WTC11 (cell line): Measurements from ENCODE around the gene ZNF521. TPM values are rescaled to one million over a fixed set of nuclear protein-coding genes. Genes with fewer than 3 reads are reported as not detected.
A peak's percentile ranks its signal among the peaks of the same experiment; 100 is the strongest.

Source experiments
- ATAC-seq: fragments of 200-7000 bp; cut with Tn5 transposase; 2 replicates; pipeline ENCODE4 v1.10.0; 2021; ENCODE audit warnings: mild to moderate bottlenecking, moderate library complexity
- CTCF ChIA-PET: fragments of 300-600 bp; sonication (Branson Sonifier 250); formaldehyde crosslinking; loops from one replicate; lab custom pipeline; 2021; ENCODE audit warnings: antibody characterized with exemption; lab: Charles Lee
- POLR2A ChIA-PET: fragments of 350-600 bp; sonication (Branson Sonifier 250); formaldehyde crosslinking; loops from one replicate; lab custom pipeline; 2021; ENCODE audit warnings: antibody characterized with exemption; lab: Charles Lee
- DNase-seq: peaks from one replicate; pipeline ENCODE4 v3.0.0; 2021; ENCODE audit warnings: low spot score
- H3K27ac Mint-ChIP-seq: 2 replicates; pipeline ENCODE4 v1.8.0; 2021; ENCODE audit warnings: mixed read lengths
- H3K27me3 Mint-ChIP-seq: 2 replicates; pipeline ENCODE4 v1.8.0; 2021; ENCODE audit warnings: low read depth, mild to moderate bottlenecking, moderate library complexity, mixed read lengths
- H3K36me3 Mint-ChIP-seq: 2 replicates; pipeline ENCODE4 v1.8.0; 2021; ENCODE audit warnings: mixed read lengths
- H3K4me1 Mint-ChIP-seq: 2 replicates; pipeline ENCODE4 v1.8.0; 2022; ENCODE audit warnings: mixed read lengths
- H3K4me3 Mint-ChIP-seq: 2 replicates; pipeline ENCODE4 v1.8.0; 2021; ENCODE audit warnings: mild to moderate bottlenecking, moderate library complexity, mixed read lengths
- H3K9me3 Mint-ChIP-seq: 2 replicates; pipeline ENCODE4 v1.8.0; 2021; ENCODE audit warnings: mixed read lengths
- GRHL2 ChIP-seq: fragments of 250-450 bp; sonication (Bioruptor Pico); IDR thresholded peaks from 2 replicates; pipeline ENCODE4 v1.8.0; 2022; ENCODE audit warnings: mild to moderate bottlenecking, moderate library complexity; ENCODE audit not compliant: insufficient replicate concordance, severe bottlenecking
- TCF7 ChIP-seq: sonication (generic); formaldehyde crosslinking; IDR thresholded peaks from 2 replicates; pipeline ENCODE4 v1.8.0; 2022; ENCODE audit warnings: mild to moderate bottlenecking, low read depth, missing genetic modification reagents, moderate library complexity
- ZNF396 ChIP-seq: fragments of 250-450 bp; sonication (Bioruptor Pico); IDR thresholded peaks from 2 replicates; pipeline ENCODE4 v1.8.0; 2021; ENCODE audit warnings: mild to moderate bottlenecking, moderate library complexity, borderline replicate concordance
- ZNF416 ChIP-seq: fragments of 250-450 bp; sonication (Bioruptor Pico); IDR thresholded peaks from 2 replicates; pipeline ENCODE4 v1.9.0; 2021; ENCODE audit warnings: mild to moderate bottlenecking, inconsistent platforms
- ZNF671 ChIP-seq: fragments of 250-450 bp; sonication (Bioruptor Pico); IDR thresholded peaks from 2 replicates; pipeline ENCODE4 v1.8.0; 2021; ENCODE audit warnings: mild to moderate bottlenecking
- total RNA-seq: library from RNA; stranded (reverse); gene quantifications from 3 replicates; pipeline ENCODE4 v1.2.3, GENCODE V29; 2021
- TF ChIP-seq, protein P1 (sequence below): sonication (generic); formaldehyde crosslinking; IDR thresholded peaks from 2 replicates; pipeline ENCODE4 v1.8.0; 2022; ENCODE audit warnings: missing genetic modification reagents
- TF ChIP-seq, protein P2 (sequence below): sonication (generic); formaldehyde crosslinking; IDR thresholded peaks from 2 replicates; pipeline ENCODE4 v1.8.1; 2023; ENCODE audit warnings: mild to moderate bottlenecking, missing genetic modification reagents, moderate library complexity
- TF ChIP-seq, protein P3 (sequence below): sonication (generic); formaldehyde crosslinking; IDR thresholded peaks from 2 replicates; pipeline ENCODE4 v1.8.0; 2023; ENCODE audit warnings: mild to moderate bottlenecking, missing genetic modification reagents
- TF ChIP-seq, protein P4 (sequence below): fragments of 250-450 bp; sonication (Bioruptor Pico); IDR thresholded peaks from 2 replicates; pipeline ENCODE4 v1.9.0; 2021; ENCODE audit warnings: mild to moderate bottlenecking, borderline replicate concordance
- TF ChIP-seq, protein P5 (sequence below): sonication (generic); formaldehyde crosslinking; IDR thresholded peaks from 2 replicates; pipeline ENCODE4 v1.8.1; 2023; ENCODE audit warnings: mild to moderate bottlenecking, moderate library complexity, missing genetic modification reagents

Gene ZNF521
- total RNA-seq, 1 experiment from 2014 or later: 15.3 TPM

DNA sequence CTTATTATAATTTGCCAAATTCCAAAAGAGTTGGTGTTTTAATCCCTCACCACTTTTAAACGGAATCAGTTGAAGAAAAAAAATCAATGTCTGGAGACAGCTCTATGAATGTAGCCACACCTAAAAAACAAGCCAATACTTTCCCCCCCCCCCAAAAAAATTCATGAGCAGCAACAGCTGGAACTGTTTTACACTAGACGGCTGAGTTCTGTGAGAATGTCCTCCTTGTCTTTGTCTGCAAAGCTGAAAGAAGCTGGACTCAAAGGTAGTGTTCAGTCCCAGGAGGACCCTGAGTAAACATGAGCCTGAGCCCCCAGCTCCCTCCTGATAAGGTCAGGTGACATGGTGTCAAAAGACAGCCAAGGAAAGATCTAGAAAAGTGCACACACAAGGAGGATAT is 68.2 kb downstream of the ZNF521 start (continued):
- TF ChIP-seq, protein P1, sequence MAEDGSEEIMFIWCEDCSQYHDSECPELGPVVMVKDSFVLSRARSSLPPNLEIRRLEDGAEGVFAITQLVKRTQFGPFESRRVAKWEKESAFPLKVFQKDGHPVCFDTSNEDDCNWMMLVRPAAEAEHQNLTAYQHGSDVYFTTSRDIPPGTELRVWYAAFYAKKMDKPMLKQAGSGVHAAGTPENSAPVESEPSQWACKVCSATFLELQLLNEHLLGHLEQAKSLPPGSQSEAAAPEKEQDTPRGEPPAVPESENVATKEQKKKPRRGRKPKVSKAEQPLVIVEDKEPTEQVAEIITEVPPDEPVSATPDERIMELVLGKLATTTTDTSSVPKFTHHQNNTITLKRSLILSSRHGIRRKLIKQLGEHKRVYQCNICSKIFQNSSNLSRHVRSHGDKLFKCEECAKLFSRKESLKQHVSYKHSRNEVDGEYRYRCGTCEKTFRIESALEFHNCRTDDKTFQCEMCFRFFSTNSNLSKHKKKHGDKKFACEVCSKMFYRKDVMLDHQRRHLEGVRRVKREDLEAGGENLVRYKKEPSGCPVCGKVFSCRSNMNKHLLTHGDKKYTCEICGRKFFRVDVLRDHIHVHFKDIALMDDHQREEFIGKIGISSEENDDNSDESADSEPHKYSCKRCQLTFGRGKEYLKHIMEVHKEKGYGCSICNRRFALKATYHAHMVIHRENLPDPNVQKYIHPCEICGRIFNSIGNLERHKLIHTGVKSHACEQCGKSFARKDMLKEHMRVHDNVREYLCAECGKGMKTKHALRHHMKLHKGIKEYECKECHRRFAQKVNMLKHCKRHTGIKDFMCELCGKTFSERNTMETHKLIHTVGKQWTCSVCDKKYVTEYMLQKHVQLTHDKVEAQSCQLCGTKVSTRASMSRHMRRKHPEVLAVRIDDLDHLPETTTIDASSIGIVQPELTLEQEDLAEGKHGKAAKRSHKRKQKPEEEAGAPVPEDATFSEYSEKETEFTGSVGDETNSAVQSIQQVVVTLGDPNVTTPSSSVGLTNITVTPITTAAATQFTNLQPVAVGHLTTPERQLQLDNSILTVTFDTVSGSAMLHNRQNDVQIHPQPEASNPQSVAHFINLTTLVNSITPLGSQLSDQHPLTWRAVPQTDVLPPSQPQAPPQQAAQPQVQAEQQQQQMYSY (CRISPR knock-in tag): no peak

DNA sequence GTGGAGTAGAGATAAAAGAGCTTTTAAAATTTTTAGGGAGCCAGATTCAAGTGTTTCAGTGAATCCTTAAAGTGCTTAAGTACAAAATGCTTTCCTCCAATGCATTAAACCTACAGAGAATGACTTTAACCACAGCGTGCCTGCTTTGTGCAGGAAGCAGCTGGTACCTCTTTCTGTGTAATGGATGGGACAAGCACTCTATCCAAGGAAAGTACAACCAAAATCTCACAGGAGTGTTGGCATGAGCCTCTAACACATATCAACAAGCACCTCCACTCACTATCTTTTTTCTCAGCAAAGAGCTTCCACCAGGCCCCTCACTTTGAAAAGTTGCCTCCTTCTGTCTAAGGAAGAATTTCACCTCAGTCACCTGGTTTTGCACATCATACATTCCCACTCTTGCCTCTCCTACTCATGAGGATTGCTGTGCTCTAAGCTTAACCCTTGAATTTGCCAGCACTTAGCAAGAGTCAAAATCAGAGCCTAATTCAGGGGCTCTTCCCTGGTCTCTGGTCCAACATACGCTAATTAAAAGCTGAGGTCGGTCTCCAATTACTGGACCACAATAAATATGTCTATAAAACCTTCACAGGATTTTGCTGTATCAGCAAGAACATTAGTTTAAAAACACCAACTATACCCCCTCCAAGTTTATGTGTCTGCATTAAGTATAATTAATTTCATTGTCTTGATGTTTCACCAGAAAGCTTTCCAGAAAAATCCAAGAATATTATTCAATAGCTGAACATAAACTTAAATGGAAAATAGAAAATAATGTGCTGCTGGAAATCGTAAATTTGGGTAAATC is 68.9 kb downstream of the ZNF521 start:
- H3K36me3 Mint-ChIP-seq: no peaks in the 10 kb centered on the region
- CTCF ChIA-PET: interaction anchor here (1.0 kb wide), 1 partner anchor 27 kb away, joined by 3 read pairs; no protein-coding TSS in a partner anchor
- H3K9me3 Mint-ChIP-seq: no peaks in the 10 kb centered on the region
- no peak; the same call in 1 of the 2 replicates for ATAC-seq
- H3K4me3 Mint-ChIP-seq: no peak overlapping the region
- H3K4me1 Mint-ChIP-seq: peaks cover 10% of the 10 kb centered on the region
- TF ChIP-seq ZNF396 (CRISPR knock-in tag) (no peak), GRHL2 (no peak), TCF7 (CRISPR knock-in tag) (no peak), ZNF416 (CRISPR knock-in tag) (no peak)
- TF ChIP-seq, protein P2, sequence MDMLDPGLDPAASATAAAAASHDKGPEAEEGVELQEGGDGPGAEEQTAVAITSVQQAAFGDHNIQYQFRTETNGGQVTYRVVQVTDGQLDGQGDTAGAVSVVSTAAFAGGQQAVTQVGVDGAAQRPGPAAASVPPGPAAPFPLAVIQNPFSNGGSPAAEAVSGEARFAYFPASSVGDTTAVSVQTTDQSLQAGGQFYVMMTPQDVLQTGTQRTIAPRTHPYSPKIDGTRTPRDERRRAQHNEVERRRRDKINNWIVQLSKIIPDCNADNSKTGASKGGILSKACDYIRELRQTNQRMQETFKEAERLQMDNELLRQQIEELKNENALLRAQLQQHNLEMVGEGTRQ (CRISPR knock-in tag): no peak
- TF ChIP-seq, protein P3, sequence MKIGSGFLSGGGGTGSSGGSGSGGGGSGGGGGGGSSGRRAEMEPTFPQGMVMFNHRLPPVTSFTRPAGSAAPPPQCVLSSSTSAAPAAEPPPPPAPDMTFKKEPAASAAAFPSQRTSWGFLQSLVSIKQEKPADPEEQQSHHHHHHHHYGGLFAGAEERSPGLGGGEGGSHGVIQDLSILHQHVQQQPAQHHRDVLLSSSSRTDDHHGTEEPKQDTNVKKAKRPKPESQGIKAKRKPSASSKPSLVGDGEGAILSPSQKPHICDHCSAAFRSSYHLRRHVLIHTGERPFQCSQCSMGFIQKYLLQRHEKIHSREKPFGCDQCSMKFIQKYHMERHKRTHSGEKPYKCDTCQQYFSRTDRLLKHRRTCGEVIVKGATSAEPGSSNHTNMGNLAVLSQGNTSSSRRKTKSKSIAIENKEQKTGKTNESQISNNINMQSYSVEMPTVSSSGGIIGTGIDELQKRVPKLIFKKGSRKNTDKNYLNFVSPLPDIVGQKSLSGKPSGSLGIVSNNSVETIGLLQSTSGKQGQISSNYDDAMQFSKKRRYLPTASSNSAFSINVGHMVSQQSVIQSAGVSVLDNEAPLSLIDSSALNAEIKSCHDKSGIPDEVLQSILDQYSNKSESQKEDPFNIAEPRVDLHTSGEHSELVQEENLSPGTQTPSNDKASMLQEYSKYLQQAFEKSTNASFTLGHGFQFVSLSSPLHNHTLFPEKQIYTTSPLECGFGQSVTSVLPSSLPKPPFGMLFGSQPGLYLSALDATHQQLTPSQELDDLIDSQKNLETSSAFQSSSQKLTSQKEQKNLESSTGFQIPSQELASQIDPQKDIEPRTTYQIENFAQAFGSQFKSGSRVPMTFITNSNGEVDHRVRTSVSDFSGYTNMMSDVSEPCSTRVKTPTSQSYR (CRISPR knock-in tag): no peak
- TF ChIP-seq, protein P4, sequence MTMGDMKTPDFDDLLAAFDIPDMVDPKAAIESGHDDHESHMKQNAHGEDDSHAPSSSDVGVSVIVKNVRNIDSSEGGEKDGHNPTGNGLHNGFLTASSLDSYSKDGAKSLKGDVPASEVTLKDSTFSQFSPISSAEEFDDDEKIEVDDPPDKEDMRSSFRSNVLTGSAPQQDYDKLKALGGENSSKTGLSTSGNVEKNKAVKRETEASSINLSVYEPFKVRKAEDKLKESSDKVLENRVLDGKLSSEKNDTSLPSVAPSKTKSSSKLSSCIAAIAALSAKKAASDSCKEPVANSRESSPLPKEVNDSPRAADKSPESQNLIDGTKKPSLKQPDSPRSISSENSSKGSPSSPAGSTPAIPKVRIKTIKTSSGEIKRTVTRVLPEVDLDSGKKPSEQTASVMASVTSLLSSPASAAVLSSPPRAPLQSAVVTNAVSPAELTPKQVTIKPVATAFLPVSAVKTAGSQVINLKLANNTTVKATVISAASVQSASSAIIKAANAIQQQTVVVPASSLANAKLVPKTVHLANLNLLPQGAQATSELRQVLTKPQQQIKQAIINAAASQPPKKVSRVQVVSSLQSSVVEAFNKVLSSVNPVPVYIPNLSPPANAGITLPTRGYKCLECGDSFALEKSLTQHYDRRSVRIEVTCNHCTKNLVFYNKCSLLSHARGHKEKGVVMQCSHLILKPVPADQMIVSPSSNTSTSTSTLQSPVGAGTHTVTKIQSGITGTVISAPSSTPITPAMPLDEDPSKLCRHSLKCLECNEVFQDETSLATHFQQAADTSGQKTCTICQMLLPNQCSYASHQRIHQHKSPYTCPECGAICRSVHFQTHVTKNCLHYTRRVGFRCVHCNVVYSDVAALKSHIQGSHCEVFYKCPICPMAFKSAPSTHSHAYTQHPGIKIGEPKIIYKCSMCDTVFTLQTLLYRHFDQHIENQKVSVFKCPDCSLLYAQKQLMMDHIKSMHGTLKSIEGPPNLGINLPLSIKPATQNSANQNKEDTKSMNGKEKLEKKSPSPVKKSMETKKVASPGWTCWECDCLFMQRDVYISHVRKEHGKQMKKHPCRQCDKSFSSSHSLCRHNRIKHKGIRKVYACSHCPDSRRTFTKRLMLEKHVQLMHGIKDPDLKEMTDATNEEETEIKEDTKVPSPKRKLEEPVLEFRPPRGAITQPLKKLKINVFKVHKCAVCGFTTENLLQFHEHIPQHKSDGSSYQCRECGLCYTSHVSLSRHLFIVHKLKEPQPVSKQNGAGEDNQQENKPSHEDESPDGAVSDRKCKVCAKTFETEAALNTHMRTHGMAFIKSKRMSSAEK (CRISPR knock-in tag): no peak
- TF ChIP-seq, all 79 proteins: peak for 0
- DNase-seq: no peak
- POLR2A ChIA-PET: no interaction called here
- H3K27me3 Mint-ChIP-seq: no peaks in the 10 kb centered on the region
- H3K27ac Mint-ChIP-seq: peak overlapping the region; percentile 18

DNA sequence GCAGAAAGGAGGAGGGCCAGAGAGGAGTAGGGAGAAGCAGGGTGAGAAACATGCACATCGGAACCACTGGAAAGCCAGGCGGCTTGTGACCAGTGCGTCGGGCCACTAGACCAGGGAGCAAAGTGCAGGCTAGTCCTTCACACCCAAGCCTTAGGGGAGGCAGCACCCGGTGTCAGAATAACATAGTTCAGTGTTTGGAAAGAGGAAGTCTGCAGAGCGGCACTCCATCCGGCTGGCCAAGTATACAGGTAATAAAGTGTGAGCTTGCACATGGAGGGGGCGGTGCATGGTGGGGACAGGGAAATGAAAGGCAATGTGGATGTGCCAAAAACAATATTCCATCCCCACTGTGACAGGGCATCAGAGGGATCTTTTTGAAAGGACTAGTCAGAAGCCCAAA is 69.7 kb downstream of the ZNF521 start:
- TF ChIP-seq, protein P5, sequence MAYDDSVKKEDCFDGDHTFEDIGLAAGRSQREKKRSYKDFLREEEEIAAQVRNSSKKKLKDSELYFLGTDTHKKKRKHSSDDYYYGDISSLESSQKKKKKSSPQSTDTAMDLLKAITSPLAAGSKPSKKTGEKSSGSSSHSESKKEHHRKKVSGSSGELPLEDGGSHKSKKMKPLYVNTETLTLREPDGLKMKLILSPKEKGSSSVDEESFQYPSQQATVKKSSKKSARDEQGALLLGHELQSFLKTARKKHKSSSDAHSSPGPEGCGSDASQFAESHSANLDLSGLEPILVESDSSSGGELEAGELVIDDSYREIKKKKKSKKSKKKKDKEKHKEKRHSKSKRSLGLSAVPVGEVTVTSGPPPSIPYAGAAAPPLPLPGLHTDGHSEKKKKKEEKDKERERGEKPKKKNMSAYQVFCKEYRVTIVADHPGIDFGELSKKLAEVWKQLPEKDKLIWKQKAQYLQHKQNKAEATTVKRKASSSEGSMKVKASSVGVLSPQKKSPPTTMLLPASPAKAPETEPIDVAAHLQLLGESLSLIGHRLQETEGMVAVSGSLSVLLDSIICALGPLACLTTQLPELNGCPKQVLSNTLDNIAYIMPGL (CRISPR knock-in tag): no peak
- no peak for TF ChIP-seq ZNF671 (CRISPR knock-in tag)
- TF ChIP-seq, all 79 proteins: peak for 0
- Mint-ChIP-seq H3K9me3 (no peaks in the 10 kb centered on the region), H3K4me1 (peaks cover 14% of the 10 kb centered on the region), H3K27me3 (no peaks in the 10 kb centered on the region), H3K27ac (no peak overlapping the region; the same call in 1 of the 2 replicates), H3K36me3 (no peaks in the 10 kb centered on the region), H3K4me3 (no peak overlapping the region)
- POLR2A ChIA-PET: interaction anchor here (0.6 kb wide), 1 partner anchor 67 kb away, joined by 3 read pairs; no protein-coding TSS in a partner anchor
- DNase-seq (no peak), ATAC-seq (no peak; the same call in 1 of the 2 replicates)
- CTCF ChIA-PET: no interaction called here
